CD4-positive, alpha-beta T cell treated with Interleukin-4 for 1 hour (primary cell): ENCODE measurements around the gene METTL1.
"Not testable (repeated sequence)": the region's sequence is repeated elsewhere in the genome, so short reads cannot be mapped to it uniquely, and the experiment has no call there.

ENCODE experiments used
- DNase-seq, 2 donors: peaks; one replicate each; pipeline ENCODE4 v3.0.0-alpha.2; 2020 to 2022

Gene METTL1

DNA sequence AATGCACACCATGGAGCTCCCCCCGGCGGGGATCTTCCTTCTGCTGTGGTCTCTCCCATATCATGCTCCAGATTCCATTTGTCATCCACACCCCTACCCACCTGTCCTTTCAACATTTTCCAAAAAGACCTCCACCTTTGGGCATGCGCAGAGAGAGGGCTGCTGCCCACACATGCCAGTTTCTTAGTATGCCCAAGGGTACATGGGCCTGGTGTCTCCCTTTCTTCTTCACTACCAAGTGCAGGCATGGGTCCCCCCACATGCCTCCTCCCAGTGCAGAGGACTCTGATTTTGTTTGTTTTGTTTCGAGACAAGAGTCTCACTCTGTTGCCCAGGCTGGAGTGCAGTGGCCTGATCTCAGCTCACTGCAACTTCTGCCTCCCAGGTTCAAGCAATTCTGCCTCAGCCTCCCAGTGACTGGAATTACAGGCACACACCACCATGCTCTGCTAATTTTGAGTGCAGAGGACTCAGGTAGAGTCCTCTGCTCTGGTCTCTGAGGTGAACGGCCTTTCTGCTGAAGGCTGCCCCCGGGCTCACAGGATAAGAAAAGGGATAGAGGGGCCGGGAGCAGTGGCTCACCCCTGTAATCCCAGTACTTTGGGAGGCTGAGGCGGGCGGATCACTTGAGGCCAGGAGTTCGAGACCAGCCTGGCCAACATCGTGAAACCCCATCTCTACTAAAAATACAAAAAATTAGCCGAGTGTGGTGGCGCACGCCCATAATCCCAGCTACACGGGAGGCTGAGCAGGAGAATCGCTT, 49.9 kb downstream of the METTL1 start:
- DNase-seq = not testable (repeated sequence)

DNA sequence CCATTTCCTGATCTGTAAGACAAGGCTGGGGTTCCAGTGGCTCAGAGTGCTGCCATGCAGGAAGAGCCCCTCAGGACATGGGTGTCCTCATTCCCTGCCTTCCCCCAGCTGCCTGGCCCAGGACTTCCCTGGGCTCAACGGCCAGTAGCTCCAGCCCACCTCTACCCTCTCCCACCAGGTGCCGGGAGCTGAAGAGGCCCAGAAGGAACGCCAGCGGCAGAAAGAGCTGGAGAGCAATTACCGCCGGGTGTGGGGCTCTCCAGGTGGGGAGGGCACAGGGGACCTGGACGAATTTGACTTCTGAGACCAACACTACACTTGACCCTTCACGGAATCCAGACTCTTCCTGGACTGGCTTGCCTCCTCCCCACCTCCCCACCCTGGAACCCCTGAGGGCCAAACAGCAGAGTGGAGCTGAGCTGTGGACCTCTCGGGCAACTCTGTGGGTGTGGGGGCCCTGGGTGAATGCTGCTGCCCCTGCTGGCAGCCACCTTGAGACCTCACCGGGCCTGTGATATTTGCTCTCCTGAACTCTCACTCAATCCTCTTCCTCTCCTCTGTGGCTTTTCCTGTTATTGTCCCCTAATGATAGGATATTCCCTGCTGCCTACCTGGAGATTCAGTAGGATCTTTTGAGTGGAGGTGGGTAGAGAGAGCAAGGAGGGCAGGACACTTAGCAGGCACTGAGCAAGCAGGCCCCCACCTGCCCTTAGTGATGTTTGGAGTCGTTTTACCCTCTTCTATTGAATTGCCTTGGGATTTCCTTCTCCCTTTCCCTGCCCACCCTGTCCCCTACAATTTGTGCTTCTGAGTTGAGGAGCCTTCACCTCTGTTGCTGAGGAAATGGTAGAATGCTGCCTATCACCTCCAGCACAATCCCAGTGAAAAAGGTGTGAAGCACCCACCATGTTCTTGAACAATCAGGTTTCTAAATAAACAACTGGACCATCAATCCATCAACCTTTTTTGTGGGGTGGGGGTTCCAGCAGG, 51.0 kb downstream of the METTL1 start:
- DNase-seq = no peak

DNA sequence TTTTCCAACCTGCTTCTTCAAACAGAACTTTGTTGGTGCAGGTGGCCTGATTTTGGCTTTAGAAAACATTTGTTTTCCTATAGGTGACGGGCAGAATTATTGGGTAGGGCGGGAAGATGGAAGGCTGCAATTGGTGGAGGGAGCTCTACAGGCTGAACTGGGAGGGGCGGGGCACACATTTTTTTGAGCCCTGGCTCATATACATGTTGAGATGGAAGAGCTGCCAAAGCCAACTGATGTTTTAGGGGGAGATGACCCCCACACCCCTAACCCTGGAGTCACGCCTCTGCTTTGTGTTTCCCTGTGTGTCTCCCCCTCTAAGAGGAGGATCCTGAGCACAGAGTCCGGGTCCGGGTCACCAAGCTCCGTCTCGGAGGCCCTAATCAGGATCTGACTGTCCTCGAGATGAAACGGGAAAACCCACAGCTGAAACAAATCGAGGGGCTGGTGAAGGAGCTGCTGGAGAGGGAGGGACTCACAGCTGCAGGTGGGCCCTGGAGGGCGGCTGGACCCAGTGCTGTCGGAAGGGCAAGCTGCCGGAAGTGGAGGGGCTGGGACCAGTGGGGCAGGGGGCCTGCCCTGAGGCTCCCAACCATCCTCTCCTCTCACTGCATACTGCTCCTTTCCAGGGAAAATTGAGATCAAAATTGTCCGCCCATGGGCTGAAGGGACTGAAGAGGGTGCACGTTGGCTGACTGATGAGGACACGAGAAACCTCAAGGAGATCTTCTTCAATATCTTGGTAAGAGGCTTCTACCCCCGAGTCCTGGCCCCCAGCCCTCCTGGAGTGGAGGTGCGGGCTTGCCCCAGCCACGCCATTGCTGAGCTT, 51.9 kb downstream of the METTL1 start:
- DNase-seq = no peak

DNA sequence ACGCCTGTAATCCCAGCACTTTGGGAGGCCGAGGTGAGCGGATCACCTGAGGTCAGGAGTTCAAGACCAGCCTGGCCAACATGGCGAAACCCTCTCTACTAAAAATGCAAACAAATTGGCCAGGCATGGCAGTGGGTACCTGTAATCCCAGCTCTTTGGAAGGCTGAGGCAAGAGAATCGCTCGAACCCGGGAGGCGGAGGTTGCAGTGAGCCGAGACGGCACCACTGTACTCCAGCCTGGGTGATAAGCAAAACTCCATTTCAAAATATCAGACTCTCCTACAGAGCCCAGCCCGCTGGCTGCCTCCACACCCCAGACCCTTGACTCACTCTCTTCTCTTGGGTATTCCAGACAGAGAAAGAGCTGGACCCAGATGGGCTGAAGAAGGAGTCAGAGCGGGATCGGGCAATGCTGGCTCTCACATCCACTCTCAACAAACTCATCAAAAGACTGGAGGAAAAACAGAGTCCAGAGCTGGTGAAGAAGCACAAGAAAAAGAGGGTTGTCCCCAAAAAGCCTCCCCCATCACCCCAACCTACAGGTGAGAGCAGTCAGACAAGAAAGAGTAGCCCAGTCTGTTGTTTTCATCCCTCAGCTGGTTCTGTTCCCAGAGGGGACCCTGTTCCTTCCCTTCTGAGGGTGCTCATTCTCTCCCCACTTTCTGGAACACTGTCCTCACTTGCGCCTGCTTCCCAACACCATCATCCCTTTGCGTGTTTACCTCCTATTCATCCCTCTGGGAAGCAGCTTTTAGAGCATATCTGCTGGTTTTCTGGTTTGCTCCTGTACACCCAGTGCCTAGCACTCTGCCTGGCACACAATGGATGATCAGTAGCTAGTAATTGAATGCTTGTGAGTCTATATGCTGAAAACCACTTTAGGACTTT, 53.0 kb downstream of the METTL1 start:
- no peak for DNase-seq
